Psoas muscle (tissue), 8 donors: Measurements from ENCODE around the gene FBXO36. TPM values are rescaled to one million over a fixed set of nuclear protein-coding genes. Genes with fewer than 3 reads are reported as not detected.
A peak's percentile ranks its signal among the peaks of the same experiment; 100 is the strongest.
"Not testable (repeated sequence)": the region's sequence is repeated elsewhere in the genome, so short reads cannot be mapped to it uniquely, and the experiment has no call there.

Experiments
- ATAC-seq, 4 donors: fragments of 200-7000 bp; cut with Tn5 transposase; one replicate each; pipeline ENCODE4 v1.9.1; 2020; ENCODE audit warnings: moderate library complexity in 3 of 4, mild to moderate bottlenecking in 2 of 4
- DNase-seq, 2 donors: peaks; one replicate each; pipeline ENCODE4 v3.0.0-alpha.2; 2020
- H3K27ac ChIP-seq: fragments of 200-600 bp; one replicate; pipeline ENCODE4 v1.8.0; 2022
- H3K27me3 ChIP-seq, 3 donors: fragments of 200-600 bp in 1 of 3; one replicate each; pipeline versions ENCODE4 v1.6.1 to v1.8.0; 2013 to 2022; ENCODE audit warnings: low read length in 2 of 3, mild to moderate bottlenecking in 2 of 3, moderate library complexity in 1 of 3; ENCODE audit not compliant: insufficient read depth in 3 of 3
- H3K36me3 ChIP-seq, 2 donors: fragments of 200-600 bp in 1 of 2; one replicate each; pipeline versions ENCODE4 v1.6.1 to v1.8.0; 2013 to 2022; ENCODE audit warnings: low read depth in 1 of 2, mild to moderate bottlenecking in 1 of 2, moderate library complexity in 1 of 2; ENCODE audit not compliant: insufficient read depth in 1 of 2
- H3K4me1 ChIP-seq: fragments of 200-600 bp; one replicate; pipeline ENCODE4 v1.8.0; 2022
- H3K4me3 ChIP-seq: fragments of 200-600 bp; one replicate; pipeline ENCODE4 v1.8.0; 2022; ENCODE audit warnings: mild to moderate bottlenecking
- H3K9me3 ChIP-seq: fragments of 200-600 bp; one replicate; pipeline ENCODE4 v1.8.0; 2022
- CTCF ChIP-seq: fragments of 200-600 bp; IDR thresholded peaks from one replicate; pipeline ENCODE4 v1.8.0; 2022; ENCODE audit warnings: antibody characterized with exemption
- WGBS, 3 donors: extraction: QIAGEN DNeasy Blood & Tissue Kit; methylation state at CpG; one replicate each; pipeline versions ENCODE4 v1.1.6 to v1.1.7; 2013; 5-methylcytosine and 5-hydroxymethylcytosine counted together
- intact Hi-C, 2 donors: fragments of 100-400 bp; cut with DNase I; formaldehyde crosslinking; loops; one replicate each; pipeline versions ENCODE4 v1.11.0 to v1.14.2; 2022
- polyA plus RNA-seq, 3 donors: library from polyadenylated mRNA; stranded (reverse); fragments of 200-250 nt; gene quantifications; one replicate each; pipeline ENCODE4 v1.2.3, GENCODE V29; 2013
- total RNA-seq, 4 donors: library from RNA; stranded (reverse); fragmentation: NEBNext Ultra II Directional in 2 of 4; extraction: Animal tissue kit (Norgen Biotek cat#: 25700) in 2 of 4; gene quantifications; one replicate each; pipeline versions ENCODE4 v1.2.1 to v1.2.4, GENCODE V29; 2021 to 2023
- donor health status: healthy with polysubstance abuse.
- donor health status: DM: no; HTN: no; CAD: no; lungs with moderate emphysema.
- donor health status: Bipolar disorder and iron deficiency.
- donor health status: healthy.
- donor health status: DM: yes; HTN: yes; CAD: no.
- donor health status: DM: no; HTN: no; CAD: no.
- donor health status: DM: no; HTN: no; CAD: no.
- donor health status: DM: yes; HTN: yes; CAD: no.

The FBXO36 gene
- total and polyA plus RNA-seq, 7 donors = 0.21 to 1.2 (median 0.60) TPM

GRCh38 chr2:229917793-229918192 lies 4.5 kb upstream of the FBXO36 start:
- DNase-seq (no peak), ATAC-seq (no peak)
- WGBS, 3 donors = 93 to 96% (median 96%) methylated on average over 5 of the region's 5 CpGs
- intact Hi-C loops = loop anchor here in 1 of 2 donors (2.0 to 5.0 kb wide), 2 partner anchors 40 to 117 kb away; no protein-coding TSS in a partner anchor
- Histone ChIP-seq H3K36me3 (no peaks in the 10 kb centered on the region), H3K9me3 (no peaks in the 10 kb centered on the region), H3K4me3 (no peak overlapping the region), H3K4me1 (peaks cover 29% of the 10 kb centered on the region), H3K27ac (no peak overlapping the region), H3K27me3 (no peaks in the 10 kb centered on the region)
- no peak for TF ChIP-seq CTCF

GRCh38 chr2:229920011-229920641 lies 2.2 kb upstream of the FBXO36 start:
- Histone ChIP-seq H3K27me3 (no peaks in the 10 kb centered on the region), H3K4me3 (peak overlapping the region; percentile 76), H3K36me3 (no peaks in the 10 kb centered on the region), H3K27ac (peak overlapping the region; percentile 97), H3K4me1 (peaks cover 14% of the 10 kb centered on the region), H3K9me3 (no peaks in the 10 kb centered on the region)
- WGBS, 3 donors = 6 to 10% (median 6%) methylated on average over 20 of the region's 20 CpGs
- no peak for TF ChIP-seq CTCF
- DNase-seq = no peak
- intact Hi-C loops = loop anchor here in 1 of 2 donors (5.0 kb wide), 1 partner anchor 118 kb away; no protein-coding TSS in a partner anchor
- ATAC-seq = no peak

- no peak for TF ChIP-seq CTCF
- no peaks in the 10 kb centered on the region for H3K36me3 ChIP-seq
- intact Hi-C loops = loop anchor here in 1 of 2 donors (5.0 kb wide), 1 partner anchor 119 kb away; no protein-coding TSS in a partner anchor
- H3K4me1 ChIP-seq = peaks cover 7% of the 10 kb centered on the region
- peak overlapping the region; percentile 76 for H3K4me3 ChIP-seq
- DNase-seq = peak; percentile 76 to 87
- H3K9me3 ChIP-seq = no peaks in the 10 kb centered on the region
- H3K27me3 ChIP-seq = no peaks in the 10 kb centered on the region
- 0 to 1% (median 1%) methylated on average over 47 to 60 of the region's 60 CpGs for WGBS, 3 donors
- peak; percentile 46 to 64 (median 60) for ATAC-seq
- peak overlapping the region; percentile 97 for H3K27ac ChIP-seq
Observed at GRCh38 chr2:229921101-229921891, 1.0 kb upstream of the FBXO36 start.

GRCh38 chr2:229921892-229922448 lies 333 bp upstream of the FBXO36 start, which contains the start of gene TRIP12:
TRIP12 (minus strand) TSS chr2:229922009; CDS start chr2:229880079, 41,930 bp downstream.
- H3K9me3 ChIP-seq = no peaks in the 10 kb centered on the region
- ATAC-seq (peak; percentile 89 to 92 (median 92)), DNase-seq (peak; percentile 91 to 97)
- H3K4me3 ChIP-seq = peak within 1 kb of the TSS; percentile 76
- peak within 1 kb of the TSS; percentile 97 for H3K27ac ChIP-seq
- intact Hi-C loops = loop anchor here in 1 of 2 donors (5.0 kb wide), 1 partner anchor 120 kb away; no protein-coding TSS in a partner anchor
- no peaks in the 10 kb centered on the region for H3K27me3 ChIP-seq
- no peaks in the 10 kb centered on the region for H3K36me3 ChIP-seq
- TF ChIP-seq CTCF = no peak
- peaks cover 7% of the 10 kb centered on the region for H3K4me1 ChIP-seq
- WGBS, 3 donors = 0 to 1% (median 0%) methylated on average over 36 to 49 of the region's 49 CpGs

- H3K27me3 ChIP-seq, H3K9me3 ChIP-seq, H3K36me3 ChIP-seq, ATAC-seq, H3K4me3 ChIP-seq, DNase-seq, H3K4me1 ChIP-seq, H3K27ac ChIP-seq: not testable (repeated sequence)
- intact Hi-C loops = loop anchor here in 1 of 2 donors (5.0 kb wide), 1 partner anchor 122 kb away; no protein-coding TSS in a partner anchor
- WGBS, 3 donors = 96 to 98% (median 97%) methylated on average over 10 of the region's 10 CpGs
Observed at GRCh38 chr2:229924541-229924940, 2.2 kb downstream of the FBXO36 start.
